ENCODE data around the gene CIRBP. TPM values are rescaled to one million over a fixed set of nuclear protein-coding genes. Genes with fewer than 3 reads are reported as not detected.

CIRBP gene
- total and polyA plus RNA-seq, 2 of the 13 experiments (the other 11 are each of a cell fraction or from before 2014, with no cell fraction given): 133 to 140 TPM

DNA sequence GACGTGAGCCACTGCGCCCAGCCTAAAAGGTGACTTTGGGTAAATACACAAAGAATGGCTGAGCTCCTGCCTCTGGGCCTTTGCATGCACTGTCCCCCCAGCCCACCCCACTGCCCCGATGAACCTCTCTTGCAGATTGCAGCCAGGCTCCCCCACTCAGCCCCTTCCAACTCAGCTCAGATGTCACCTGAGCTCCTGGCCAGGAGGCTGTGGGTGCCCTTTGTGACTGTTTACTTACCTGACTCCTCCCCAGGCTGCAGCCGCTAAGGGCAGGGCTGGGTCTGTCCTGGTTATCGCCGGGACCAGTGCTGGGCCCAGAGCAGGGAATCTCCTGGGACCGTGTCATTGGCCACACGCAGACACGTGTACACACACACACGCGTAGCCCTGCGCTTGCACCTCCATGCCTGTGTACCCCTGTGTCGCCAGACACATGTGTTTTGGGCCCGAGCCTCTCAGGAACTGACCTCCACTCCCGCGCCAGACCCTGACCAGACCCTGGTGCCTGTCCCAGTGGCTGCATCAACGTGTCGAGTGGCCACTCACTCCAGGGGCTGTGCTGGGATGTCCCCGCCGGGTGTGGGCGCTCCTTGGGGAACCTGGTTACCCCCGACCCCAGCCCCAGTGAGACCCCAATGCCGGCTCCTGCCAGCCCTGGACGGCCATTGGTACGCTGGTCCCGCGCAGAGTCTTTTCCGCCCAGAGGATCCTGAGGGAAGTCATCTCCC, 35.2 kb downstream of the CIRBP start (continued):
- TF ChIP-seq, protein P1, sequence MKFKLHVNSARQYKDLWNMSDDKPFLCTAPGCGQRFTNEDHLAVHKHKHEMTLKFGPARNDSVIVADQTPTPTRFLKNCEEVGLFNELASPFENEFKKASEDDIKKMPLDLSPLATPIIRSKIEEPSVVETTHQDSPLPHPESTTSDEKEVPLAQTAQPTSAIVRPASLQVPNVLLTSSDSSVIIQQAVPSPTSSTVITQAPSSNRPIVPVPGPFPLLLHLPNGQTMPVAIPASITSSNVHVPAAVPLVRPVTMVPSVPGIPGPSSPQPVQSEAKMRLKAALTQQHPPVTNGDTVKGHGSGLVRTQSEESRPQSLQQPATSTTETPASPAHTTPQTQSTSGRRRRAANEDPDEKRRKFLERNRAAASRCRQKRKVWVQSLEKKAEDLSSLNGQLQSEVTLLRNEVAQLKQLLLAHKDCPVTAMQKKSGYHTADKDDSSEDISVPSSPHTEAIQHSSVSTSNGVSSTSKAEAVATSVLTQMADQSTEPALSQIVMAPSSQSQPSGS (CRISPR knock-in tag; IDR thresholded peaks at IDR 0.05): no peak
- TF ChIP-seq ZBTB7A (CRISPR knock-in tag; IDR thresholded peaks at IDR 0.05) (no peak), ELF3 (CRISPR knock-in tag; IDR thresholded peaks at IDR 0.05) (peak; percentile 24; the same call in 1 of the 2 replicates), ZFP90 (CRISPR knock-in tag; IDR thresholded peaks at IDR 0.05; ENCODE audit: borderline replicate concordance) (0 out of 2 replicates have a peak, but pooled peaks have one; percentile 37), HMG20B (CRISPR knock-in tag; conservative IDR thresholded peaks at IDR 0.05) (no peak), TGIF2 (CRISPR knock-in tag; IDR thresholded peaks at IDR 0.05) (no peak), REL (CRISPR knock-in tag; conservative IDR thresholded peaks at IDR 0.05) (no peak), SP4 (CRISPR knock-in tag; IDR thresholded peaks at IDR 0.05) (no peak), ZNF3 (CRISPR knock-in tag; IDR thresholded peaks at IDR 0.05) (no peak), ZNF629 (CRISPR knock-in tag; conservative IDR thresholded peaks at IDR 0.05) (no peak), ZNF891 (CRISPR knock-in tag; IDR thresholded peaks at IDR 0.05) (peak; percentile 70), SRSF4 (IDR thresholded peaks at IDR 0.05; ENCODE audit: low read depth, low read length, poor library complexity, severe bottlenecking) (no peak), ATRX (CRISPR knock-in tag; IDR thresholded peaks at IDR 0.05; ENCODE audit: borderline replicate concordance) (no peak), ZNF772 (CRISPR knock-in tag; IDR thresholded peaks at IDR 0.05) (0 out of 2 replicates have a peak, but pooled peaks have one; percentile 59), XBP1 (CRISPR knock-in tag; IDR thresholded peaks at IDR 0.05) (no peak), HES4 (CRISPR knock-in tag; IDR thresholded peaks at IDR 0.05; ENCODE audit: borderline replicate concordance) (no peak; the same call in 1 of the 2 replicates), KLF9 (CRISPR knock-in tag; IDR thresholded peaks at IDR 0.05; ENCODE audit: low read depth) (no peak), ZNF367 (CRISPR knock-in tag; IDR thresholded peaks at IDR 0.05; ENCODE audit: borderline replicate concordance) (no peak), ZNF510 (CRISPR knock-in tag; IDR thresholded peaks at IDR 0.05; ENCODE audit: low read depth) (no peak), SMARCC2 (IDR thresholded peaks at IDR 0.05) (no peak), ZNF644 (CRISPR knock-in tag; IDR thresholded peaks at IDR 0.05; ENCODE audit: low read depth) (no peak)
- TF ChIP-seq, protein P2, sequence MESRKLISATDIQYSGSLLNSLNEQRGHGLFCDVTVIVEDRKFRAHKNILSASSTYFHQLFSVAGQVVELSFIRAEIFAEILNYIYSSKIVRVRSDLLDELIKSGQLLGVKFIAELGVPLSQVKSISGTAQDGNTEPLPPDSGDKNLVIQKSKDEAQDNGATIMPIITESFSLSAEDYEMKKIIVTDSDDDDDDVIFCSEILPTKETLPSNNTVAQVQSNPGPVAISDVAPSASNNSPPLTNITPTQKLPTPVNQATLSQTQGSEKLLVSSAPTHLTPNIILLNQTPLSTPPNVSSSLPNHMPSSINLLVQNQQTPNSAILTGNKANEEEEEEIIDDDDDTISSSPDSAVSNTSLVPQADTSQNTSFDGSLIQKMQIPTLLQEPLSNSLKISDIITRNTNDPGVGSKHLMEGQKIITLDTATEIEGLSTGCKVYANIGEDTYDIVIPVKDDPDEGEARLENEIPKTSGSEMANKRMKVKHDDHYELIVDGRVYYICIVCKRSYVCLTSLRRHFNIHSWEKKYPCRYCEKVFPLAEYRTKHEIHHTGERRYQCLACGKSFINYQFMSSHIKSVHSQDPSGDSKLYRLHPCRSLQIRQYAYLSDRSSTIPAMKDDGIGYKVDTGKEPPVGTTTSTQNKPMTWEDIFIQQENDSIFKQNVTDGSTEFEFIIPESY (CRISPR knock-in tag; IDR thresholded peaks at IDR 0.05): peak; percentile 33; the same call in 1 of the 2 replicates
- TF ChIP-seq, protein P3, sequence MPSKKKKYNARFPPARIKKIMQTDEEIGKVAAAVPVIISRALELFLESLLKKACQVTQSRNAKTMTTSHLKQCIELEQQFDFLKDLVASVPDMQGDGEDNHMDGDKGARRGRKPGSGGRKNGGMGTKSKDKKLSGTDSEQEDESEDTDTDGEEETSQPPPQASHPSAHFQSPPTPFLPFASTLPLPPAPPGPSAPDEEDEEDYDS (CRISPR knock-in tag; IDR thresholded peaks at IDR 0.05): no peak
- TF ChIP-seq, protein P4, sequence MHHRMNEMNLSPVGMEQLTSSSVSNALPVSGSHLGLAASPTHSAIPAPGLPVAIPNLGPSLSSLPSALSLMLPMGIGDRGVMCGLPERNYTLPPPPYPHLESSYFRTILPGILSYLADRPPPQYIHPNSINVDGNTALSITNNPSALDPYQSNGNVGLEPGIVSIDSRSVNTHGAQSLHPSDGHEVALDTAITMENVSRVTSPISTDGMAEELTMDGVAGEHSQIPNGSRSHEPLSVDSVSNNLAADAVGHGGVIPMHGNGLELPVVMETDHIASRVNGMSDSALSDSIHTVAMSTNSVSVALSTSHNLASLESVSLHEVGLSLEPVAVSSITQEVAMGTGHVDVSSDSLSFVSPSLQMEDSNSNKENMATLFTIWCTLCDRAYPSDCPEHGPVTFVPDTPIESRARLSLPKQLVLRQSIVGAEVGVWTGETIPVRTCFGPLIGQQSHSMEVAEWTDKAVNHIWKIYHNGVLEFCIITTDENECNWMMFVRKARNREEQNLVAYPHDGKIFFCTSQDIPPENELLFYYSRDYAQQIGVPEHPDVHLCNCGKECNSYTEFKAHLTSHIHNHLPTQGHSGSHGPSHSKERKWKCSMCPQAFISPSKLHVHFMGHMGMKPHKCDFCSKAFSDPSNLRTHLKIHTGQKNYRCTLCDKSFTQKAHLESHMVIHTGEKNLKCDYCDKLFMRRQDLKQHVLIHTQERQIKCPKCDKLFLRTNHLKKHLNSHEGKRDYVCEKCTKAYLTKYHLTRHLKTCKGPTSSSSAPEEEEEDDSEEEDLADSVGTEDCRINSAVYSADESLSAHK (CRISPR knock-in tag; IDR thresholded peaks at IDR 0.05; ENCODE audit: borderline replicate concordance): no peak

All from HepG2 (cell line).